CD4-positive, alpha-beta T cell treated with Interleukin-6 at 100 ng/mL for 8 hours (primary cell): ENCODE measurements around the gene ABR.

Experiments
- DNase-seq: peaks from one replicate; pipeline ENCODE4 v3.0.0-alpha.2; 2020; ENCODE audit warnings: mixed read lengths, low spot score

ABR gene

DNA sequence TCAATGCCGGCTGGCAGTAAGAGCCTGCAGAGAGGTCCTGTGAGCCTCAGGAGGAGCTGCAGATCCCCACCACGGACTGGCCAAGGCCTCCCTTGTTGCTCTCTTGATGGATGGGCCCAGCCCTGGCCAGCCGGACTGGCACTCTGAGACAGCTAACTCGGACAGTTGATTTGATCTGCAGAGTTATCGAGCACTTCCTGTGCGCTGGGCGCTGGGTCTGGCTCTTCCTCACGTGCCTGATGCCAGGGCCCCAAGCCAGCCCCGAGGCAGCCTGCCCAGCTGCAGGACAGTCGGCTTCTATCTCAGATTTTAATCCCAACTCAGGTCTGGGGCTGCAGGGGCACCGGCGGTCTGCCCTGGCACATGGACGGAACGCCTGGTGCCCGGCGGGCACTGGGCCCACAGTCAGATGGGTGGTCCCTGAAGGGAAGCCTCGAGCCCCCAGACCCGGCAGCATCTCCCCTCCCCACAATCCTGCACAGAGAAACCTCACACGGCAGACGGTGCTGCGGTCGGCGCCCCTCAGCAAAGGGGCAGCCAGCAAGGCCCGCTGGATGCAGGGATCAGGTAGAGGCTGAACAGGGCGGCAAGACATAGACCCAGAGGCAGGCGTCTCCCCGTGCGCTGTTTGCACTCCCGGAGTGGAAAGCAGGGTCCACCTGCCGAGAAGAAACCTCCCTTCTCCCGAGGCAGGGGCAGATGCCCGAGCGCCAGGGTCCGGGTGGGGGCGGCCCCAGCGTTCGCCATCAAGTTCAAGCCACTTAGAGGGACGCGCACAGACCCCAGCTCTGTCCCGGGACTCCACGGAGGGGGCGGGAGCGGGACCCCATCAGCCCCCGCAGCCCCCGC is 148.9 kb downstream of the ABR start:
- no peak for DNase-seq

DNA sequence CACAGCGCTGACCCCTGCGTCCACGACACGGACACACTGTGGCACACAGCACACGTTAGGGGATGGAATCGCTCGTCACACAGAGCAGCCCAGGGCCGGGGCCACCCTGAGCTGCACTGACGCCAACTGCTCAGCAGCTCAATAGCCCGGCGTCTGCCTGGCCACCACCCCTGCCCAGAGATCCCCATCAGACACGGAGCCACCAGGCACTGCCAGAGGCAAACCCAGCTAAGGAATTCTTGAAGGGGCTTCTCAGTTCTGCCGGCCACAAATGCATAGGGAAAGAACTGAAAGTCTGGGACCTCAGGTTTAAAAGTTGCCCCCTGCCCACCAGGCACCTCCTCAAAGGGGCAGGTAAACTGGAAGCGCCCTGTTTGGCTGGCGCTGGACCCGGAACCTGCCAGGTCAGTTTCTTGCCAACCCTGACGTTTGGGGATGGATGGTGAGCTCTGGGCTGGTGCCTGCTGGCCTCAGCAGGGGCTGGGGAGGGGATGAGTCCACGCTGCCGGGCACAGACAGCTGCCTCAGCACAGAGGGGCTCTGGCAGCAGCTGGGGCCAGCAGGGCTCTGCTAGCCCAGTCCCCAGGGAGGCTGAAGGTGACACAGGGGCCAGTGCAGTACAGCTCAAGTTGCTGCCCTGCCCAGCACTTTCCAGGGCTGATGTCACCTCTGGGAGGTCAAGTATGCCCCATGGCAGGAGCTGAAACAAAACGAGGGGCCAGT is 149.7 kb downstream of the ABR start:
- no peak for DNase-seq

DNA sequence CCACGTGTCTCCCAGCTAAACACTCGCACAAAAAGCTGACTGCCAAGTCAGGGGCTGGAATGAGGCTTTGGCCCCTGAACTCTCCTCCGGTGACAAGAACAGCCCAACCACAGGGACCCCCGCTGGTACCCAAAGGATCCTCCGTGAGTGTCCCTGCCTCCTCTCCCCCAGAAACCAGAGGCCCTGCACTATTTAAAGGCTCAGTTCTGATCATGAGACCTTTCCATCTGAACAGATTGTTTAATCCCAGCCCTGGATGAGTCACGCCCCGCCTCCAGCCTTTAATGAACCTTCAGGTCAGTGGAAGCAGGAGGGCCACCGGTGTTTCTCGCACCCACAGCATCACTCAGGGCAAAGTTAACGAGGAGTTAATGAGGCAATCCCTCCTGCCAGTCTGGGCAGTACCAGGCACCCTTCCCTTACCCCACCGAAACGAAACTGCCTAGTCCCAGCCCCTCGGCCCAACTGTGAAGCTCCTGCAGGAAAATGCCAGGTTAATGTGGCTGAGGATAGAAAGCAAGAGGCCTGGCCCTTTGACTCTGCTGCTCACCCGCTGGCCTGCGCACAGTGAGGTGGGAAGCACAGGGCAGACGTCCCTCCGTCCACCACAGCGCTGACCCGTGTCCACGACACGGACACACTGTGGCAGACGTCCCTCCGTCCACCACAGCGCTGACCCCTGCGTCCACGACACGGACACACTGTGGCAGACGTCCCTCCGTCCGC is 150.4 kb downstream of the ABR start:
- DNase-seq = no peak

DNA sequence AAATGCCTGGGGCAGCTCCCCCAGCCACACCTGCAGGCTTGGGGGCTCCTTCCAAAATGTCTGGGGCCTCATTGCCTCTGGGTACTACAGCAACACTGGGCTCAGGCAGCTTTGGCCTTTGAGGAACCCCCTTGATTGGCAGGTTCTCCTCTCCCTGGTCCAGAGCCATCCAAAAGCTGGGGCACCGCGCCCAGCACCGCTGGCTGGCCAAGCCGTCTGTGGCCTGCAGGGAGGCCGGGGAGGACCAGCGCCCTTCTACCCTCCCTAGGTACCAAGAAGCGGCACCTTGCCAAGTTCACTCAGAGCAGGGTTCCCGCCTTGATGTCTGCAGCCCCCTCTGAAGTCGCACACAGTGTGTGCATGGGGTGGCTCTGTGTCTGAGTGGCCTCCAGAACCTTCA is 152.7 kb downstream of the ABR start:
- no peak for DNase-seq

DNA sequence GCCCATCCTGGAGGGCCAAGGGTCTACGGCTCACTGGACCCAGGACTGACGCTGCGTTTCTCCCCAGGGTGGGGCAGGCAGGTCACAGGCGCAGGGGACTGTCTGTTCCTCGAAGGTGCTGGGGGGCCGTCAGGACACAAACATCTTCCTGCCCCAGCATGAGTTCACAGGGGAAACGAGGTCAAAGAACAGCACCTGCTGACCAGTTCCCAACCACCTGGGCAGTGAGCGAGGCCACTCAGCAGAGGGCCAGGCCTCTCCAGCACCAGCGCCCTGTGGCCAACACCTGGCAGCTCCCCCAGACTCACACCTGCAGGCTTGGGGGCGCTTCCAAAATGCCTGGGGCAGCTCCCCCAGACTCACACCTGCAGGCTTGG is 153.2 kb downstream of the ABR start:
- no peak for DNase-seq

- DNase-seq = no peak
Observed at GRCh38 chr17:1025733-1026598, 153.8 kb downstream of the ABR start.

DNA sequence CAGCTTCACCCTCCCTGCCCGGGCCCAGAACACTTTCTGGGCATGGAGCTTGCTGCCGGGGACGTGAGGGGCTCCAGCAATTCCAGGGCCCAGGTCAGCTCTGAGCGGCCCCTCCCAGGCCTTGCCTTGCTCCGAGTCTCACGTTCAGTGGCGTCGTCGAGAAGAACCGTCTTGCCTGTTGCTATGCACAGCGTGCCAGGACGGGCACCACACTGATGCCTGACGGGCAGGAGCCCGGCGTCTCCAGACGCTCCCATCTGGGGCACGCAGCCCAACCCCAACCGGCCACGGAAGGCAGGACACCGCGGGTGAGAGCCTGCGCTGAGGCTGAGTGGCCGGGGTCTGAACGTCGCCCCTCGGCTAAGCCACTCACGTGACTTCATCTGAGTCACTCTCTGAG is 155.7 kb downstream of the ABR start:
- DNase-seq = no peak

GRCh38 chr17:1022278-1023024 is 157.3 kb downstream of the ABR start:
- DNase-seq = no peak

DNA sequence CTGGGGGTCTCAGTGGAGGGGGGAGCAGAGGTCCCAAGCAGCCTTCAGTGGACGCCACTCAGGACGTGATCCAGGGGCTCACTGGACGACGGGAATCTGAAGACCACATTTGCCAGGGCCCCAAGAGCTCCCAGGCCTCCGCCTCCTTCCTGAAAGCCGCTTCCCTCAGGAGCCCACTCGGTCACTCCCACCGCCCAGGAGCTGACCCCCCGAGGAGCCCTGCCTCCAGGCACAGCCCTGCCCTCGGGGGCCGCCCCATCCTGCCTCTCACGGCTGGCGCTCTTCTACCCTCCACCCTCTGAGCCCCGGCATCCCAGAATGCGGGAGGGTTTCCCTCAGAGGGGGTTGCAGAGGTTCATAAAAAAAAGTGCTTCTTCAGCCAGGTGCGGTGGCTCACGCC is 158.6 kb downstream of the ABR start:
- no peak for DNase-seq

DNA sequence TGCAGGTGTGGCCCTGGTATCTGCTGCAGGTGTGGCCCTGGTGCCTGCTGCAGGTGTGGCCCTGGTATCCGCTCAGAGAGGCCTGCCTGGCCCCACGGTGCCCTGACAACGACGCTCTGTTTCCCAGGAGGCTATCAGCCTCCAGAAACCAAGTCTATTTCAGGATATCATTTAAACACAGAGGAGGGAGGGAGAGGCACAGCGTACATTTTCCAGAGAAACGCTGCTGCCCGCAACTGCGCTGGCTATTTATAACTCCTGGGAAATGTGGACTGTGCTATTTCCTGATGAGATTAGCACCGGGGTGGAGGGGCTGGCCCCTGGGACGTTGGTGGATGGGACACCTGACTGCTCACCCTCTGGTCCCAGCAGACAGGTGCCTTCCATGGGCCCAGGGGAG is 160.3 kb downstream of the ABR start:
- no peak for DNase-seq

DNA sequence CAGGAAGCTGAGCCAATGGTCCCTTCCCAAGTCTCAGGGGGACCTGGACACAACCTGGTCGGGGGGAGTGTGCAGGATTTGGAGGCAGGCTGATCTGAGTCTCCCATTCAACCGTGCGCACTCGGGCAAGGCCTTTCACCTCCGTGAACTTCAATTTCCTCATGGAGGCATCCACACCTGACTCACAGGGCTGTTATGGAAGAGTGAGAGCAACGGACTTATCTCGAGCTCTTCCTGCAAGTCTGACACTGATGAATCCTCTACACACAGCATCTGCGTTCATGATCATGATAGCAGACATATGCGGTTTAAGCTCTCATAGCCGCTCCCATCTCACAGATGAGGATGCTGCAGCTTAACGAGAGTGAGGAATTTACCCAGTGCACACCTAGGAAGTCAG is 161.2 kb downstream of the ABR start:
- DNase-seq = no peak

- no peak for DNase-seq
Observed at GRCh38 chr17:1013729-1014090, 166.1 kb downstream of the ABR start.

GRCh38 chr17:1012823-1013728 is 166.7 kb downstream of the ABR start:
- no peak for DNase-seq

DNA sequence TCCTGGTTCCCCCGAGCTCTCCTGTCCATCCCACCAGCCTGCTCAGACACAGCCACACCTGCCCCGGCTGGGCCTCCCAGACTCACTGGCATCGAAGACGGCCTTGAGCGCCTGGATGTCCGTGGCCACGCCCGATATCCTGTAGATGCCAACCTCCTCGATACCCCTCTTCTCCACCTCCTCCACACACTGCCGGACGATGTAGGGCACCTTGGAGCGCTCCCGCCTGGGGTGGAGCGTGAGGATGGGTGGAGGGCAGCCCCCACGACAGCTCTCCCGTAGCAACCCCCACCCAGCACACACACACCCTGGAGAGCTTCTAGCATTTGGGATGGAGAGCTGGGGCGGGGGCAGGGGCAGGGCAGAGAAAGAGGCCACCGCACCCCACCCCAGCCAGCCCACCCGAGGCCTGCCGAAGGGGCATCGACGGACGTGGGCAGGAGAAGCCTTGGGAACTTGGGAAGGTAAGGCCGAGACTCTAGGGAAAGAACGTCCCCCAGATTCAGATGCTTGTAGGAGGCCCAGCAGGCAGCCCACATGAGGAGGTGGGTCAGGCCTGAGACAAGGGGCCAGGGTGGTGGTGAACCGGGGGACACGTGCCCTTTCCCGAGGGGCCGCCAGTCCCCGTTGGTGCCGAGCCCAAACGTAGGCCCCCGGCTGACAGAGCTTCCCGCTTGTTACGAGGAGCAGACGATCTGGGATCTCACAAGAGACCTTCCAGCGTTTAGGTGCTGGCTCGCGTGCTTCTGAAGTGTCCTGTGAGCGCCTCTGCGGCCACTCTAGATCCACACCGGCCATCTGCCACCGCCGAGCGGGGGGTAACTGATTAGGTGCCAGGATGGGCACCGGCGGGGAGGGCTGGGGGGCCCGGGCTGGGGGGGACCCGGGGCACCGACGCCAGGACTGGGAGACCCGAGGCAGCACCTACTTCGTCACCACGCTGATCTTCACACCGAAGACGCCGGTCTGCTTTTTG is 167.7 kb downstream of the ABR start:
- DNase-seq = no peak

GRCh38 chr17:1011138-1011537 is 168.6 kb downstream of the ABR start:
- no peak for DNase-seq

DNA sequence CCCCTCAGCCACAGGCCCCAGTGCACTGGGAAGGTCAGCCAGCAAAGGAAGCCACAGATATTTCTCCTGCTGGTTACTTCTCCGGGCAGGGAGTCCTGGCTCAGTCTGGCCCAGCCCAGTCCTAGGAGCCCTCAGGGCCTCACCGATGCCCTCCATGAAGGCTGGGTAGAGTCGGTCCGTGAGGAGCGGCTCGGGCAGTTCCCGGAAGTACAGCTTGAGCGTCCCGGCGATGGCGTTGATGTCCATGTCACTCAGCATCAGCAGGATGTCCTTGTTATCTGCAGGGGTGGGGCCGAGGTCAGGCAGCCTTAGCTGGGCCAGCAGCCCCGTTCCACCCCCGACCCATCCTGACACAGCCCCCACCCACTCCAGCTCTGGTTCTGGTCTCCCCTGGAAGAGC is 169.2 kb downstream of the ABR start:
- no peak for DNase-seq

DNA sequence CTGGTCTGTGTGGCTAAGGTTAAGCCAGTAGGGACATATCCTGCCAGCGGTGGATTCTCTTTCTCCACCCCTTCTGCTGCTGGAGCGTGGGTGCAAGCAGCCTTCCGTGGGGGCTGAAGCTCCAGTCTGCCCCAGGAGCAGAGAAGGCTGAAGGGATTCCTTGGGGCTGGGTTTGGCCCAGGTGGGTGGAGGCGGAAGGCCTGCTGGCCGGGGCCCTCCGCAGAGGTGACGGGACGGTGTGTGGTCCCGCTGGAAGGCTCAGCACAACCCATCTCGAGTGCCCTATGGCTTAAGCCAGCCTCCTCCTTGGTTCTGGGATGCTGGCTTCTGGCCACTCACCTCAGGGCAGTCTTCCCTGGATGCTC is 169.7 kb downstream of the ABR start:
- no peak for DNase-seq

GRCh38 chr17:1009229-1010085 is 170.3 kb downstream of the ABR start:
- DNase-seq = no peak
